PFSK-1 (cell line): ENCODE data around the gene KIF4A.

Experiments
- FOXP2 ChIP-seq: optimal IDR thresholded peaks from 2 replicates; pipeline ENCODE3; 2011; ENCODE audit warnings: borderline replicate concordance, control low read depth, inconsistent platforms; ENCODE audit not compliant: insufficient read depth; ENCODE audit errors: extremely low read length, extremely low read depth
- POLR2AphosphoS5 ChIP-seq: IDR thresholded peaks from 2 replicates; pipeline ENCODE4 v1.6.1; 2012; ENCODE audit warnings: low read depth, mild to moderate bottlenecking, control low read depth, low read length, moderate library complexity
- SIN3A ChIP-seq: IDR thresholded peaks from 2 replicates; pipeline ENCODE4 v1.6.1; 2012; ENCODE audit warnings: mild to moderate bottlenecking, low read length, moderate library complexity, borderline replicate concordance; ENCODE audit not compliant: insufficient read depth
- TAF1 ChIP-seq: IDR thresholded peaks from 2 replicates; pipeline ENCODE4 v1.6.1; 2012; ENCODE audit warnings: low read length, control low read depth, borderline replicate concordance; ENCODE audit not compliant: insufficient read depth
- TF ChIP-seq, protein P1 (sequence below), 2 experiments: IDR thresholded peaks; 2 replicates each; pipeline versions ENCODE4 v1.6.1 to v1.8.0; 2011 to 2012; ENCODE audit warnings: low read depth in 2 of 2, low read length in 2 of 2, control low read depth in 1 of 2, inconsistent platforms in 1 of 2, mild to moderate bottlenecking in 1 of 2, moderate library complexity in 1 of 2; ENCODE audit not compliant: insufficient read depth in 1 of 2

KIF4A gene

DNA sequence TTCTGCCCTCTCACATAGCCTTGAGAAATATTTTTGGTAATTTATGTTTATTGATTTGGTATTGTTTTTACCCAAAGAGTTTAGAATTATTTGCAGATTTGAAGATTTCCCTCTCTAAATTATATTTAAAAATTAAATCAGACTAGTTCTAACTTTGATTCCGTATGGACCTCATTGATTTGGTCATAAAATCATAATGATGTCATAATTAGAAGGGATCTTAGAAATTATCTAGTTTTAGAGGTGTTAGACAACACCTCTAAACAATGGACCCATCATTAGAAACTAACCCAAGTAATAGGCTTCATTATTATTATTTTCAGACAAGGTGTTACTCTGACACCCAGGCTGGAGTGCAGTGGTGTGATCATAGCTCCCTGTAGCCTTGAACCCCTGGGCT, 178.8 kb downstream of the KIF4A start:
- TF ChIP-seq POLR2AphosphoS5 (no peak), TAF1 (no peak), SIN3A (no peak), FOXP2 (no peak)
- TF ChIP-seq, protein P1, sequence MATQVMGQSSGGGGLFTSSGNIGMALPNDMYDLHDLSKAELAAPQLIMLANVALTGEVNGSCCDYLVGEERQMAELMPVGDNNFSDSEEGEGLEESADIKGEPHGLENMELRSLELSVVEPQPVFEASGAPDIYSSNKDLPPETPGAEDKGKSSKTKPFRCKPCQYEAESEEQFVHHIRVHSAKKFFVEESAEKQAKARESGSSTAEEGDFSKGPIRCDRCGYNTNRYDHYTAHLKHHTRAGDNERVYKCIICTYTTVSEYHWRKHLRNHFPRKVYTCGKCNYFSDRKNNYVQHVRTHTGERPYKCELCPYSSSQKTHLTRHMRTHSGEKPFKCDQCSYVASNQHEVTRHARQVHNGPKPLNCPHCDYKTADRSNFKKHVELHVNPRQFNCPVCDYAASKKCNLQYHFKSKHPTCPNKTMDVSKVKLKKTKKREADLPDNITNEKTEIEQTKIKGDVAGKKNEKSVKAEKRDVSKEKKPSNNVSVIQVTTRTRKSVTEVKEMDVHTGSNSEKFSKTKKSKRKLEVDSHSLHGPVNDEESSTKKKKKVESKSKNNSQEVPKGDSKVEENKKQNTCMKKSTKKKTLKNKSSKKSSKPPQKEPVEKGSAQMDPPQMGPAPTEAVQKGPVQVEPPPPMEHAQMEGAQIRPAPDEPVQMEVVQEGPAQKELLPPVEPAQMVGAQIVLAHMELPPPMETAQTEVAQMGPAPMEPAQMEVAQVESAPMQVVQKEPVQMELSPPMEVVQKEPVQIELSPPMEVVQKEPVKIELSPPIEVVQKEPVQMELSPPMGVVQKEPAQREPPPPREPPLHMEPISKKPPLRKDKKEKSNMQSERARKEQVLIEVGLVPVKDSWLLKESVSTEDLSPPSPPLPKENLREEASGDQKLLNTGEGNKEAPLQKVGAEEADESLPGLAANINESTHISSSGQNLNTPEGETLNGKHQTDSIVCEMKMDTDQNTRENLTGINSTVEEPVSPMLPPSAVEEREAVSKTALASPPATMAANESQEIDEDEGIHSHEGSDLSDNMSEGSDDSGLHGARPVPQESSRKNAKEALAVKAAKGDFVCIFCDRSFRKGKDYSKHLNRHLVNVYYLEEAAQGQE (IDR thresholded peaks at IDR 0.05; ENCODE audit: insufficient read depth in 1 of 2, low read depth in 2 of 2, low read length in 2 of 2): no peak
